ENCODE measurements around the gene C9orf78. TPM values are rescaled to one million over a fixed set of nuclear protein-coding genes. Genes with fewer than 3 reads are reported as not detected.

C9orf78 gene
- total and polyA plus RNA-seq, 2 of the 8 experiments (the other 6 are each of a cell fraction or from before 2014, with no cell fraction given), result 17.4 to 40.6 TPM

GRCh38 chr9:129823935-129824601, 11.0 kb downstream of the C9orf78 start, which contains the start of gene TOR1A (continued):
- TF ChIP-seq POLR2AphosphoS5 (IDR thresholded peaks at IDR 0.05; ENCODE audit: low read depth, low read length), result peak; percentile 73
- 0 out of 2 replicates have a peak, but pooled peaks have one; percentile 46 for TF ChIP-seq EGR1 (IDR thresholded peaks at IDR 0.05; ENCODE audit: borderline replicate concordance, low read depth, low read length)
- TF ChIP-seq NRF1 (IDR thresholded peaks at IDR 0.05; ENCODE audit: low read depth, low read length), result no peak
- peak; percentile 48 for TF ChIP-seq TAF7 (optimal IDR thresholded peaks at IDR 0.05; ENCODE audit: borderline replicate concordance, low read depth, low read length)
- TF ChIP-seq MAFK (IDR thresholded peaks at IDR 0.05; ENCODE audit: low read depth, low read length), result no peak
- peak; percentile 72 for TF ChIP-seq USF2 (IDR thresholded peaks at IDR 0.05; ENCODE audit: low read length)
- peak; percentile 89 for TF ChIP-seq PHF8 (conservative IDR thresholded peaks at IDR 0.05; ENCODE audit: low read depth, low read length)
- TF ChIP-seq, protein P1, sequence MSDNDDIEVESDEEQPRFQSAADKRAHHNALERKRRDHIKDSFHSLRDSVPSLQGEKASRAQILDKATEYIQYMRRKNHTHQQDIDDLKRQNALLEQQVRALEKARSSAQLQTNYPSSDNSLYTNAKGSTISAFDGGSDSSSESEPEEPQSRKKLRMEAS (IDR thresholded peaks at IDR 0.05), result peak; percentile 80
- peak; percentile 65 for TF ChIP-seq TBP (IDR thresholded peaks at IDR 0.05; ENCODE audit: low read depth, low read length)
- peak; percentile 96 for TF ChIP-seq SAP30 (IDR thresholded peaks at IDR 0.05; ENCODE audit: insufficient read depth, insufficient replicate concordance, low read length)
- TF ChIP-seq TCF12 (IDR thresholded peaks at IDR 0.05; ENCODE audit: low read depth, low read length), result no peak
- peak; percentile 50; the same call in 1 of the 2 replicates for TF ChIP-seq BRCA1 (IDR thresholded peaks at IDR 0.05; ENCODE audit: low read depth, low read length)
- TF ChIP-seq TAF1 (IDR thresholded peaks at IDR 0.05; ENCODE audit: low read depth, low read length), result peak; percentile 88
- TF ChIP-seq POLR2A (IDR thresholded peaks at IDR 0.05; ENCODE audit: control extremely low read depth in 1 of 2, low read depth in 2 of 2, low read length in 2 of 2), result peak; percentile 67 to 79
- TF ChIP-seq RAD21 (IDR thresholded peaks at IDR 0.05 in 1 of 2, conservative IDR thresholded peaks at IDR 0.05 in 1 of 2; ENCODE audit: low read depth in 2 of 2, low read length in 2 of 2), result no peak
- TF ChIP-seq SP1 (IDR thresholded peaks at IDR 0.05; ENCODE audit: low read depth, low read length), result 0 out of 2 replicates have a peak, but pooled peaks have one; percentile 18
- TF ChIP-seq CEBPB (IDR thresholded peaks at IDR 0.05; ENCODE audit: low read depth, low read length), result no peak
- no peak for TF ChIP-seq RFX5 (IDR thresholded peaks at IDR 0.05; ENCODE audit: borderline replicate concordance, low read depth, low read length)
- peak; percentile 70 for TF ChIP-seq KDM4A (IDR thresholded peaks at IDR 0.05; ENCODE audit: low read depth, low read length, severe bottlenecking)
- TF ChIP-seq SRF (IDR thresholded peaks at IDR 0.05; ENCODE audit: low read depth, low read length), result no peak
- no peak for TF ChIP-seq HDAC6 (IDR thresholded peaks at IDR 0.05; ENCODE audit: low read depth, low read length)
- TF ChIP-seq GTF2F1 (IDR thresholded peaks at IDR 0.05; ENCODE audit: borderline replicate concordance, low read depth, low read length), result no peak
- no peak for TF ChIP-seq JUND (IDR thresholded peaks at IDR 0.05; ENCODE audit: low read length)
- peak; percentile 78 for TF ChIP-seq ASH2L (IDR thresholded peaks at IDR 0.05; ENCODE audit: low read length)
